GM12875 (cell line): ENCODE results near the gene BGN.

Source experiments
- H3K4me3 ChIP-seq: one replicate; pipeline ENCODE4 v1.5.1; 2011; ENCODE audit warnings: low read depth, low read length, control low read depth
- CTCF ChIP-seq: IDR thresholded peaks from 2 replicates; pipeline ENCODE4 v1.5.1; 2011; ENCODE audit warnings: low read depth, mild to moderate bottlenecking, control low read depth, inconsistent platforms, low read length, moderate library complexity, borderline replicate concordance; ENCODE audit not compliant: insufficient read depth

Gene BGN

GRCh38 chrX:153448556-153449367 lies 46.0 kb upstream of the BGN start:
- no peak for TF ChIP-seq CTCF
- no peak overlapping the region for H3K4me3 ChIP-seq

- no peak for TF ChIP-seq CTCF
- H3K4me3 ChIP-seq = no peak overlapping the region
Observed at GRCh38 chrX:153449368-153450113, 45.2 kb upstream of the BGN start.

GRCh38 chrX:153450114-153450948 lies 44.4 kb upstream of the BGN start:
- no peak overlapping the region for H3K4me3 ChIP-seq
- TF ChIP-seq CTCF = no peak

- H3K4me3 ChIP-seq = no peak overlapping the region
- TF ChIP-seq CTCF = no peak
Observed at GRCh38 chrX:153450949-153451277, 43.9 kb upstream of the BGN start.

GRCh38 chrX:153454901-153455550 lies 39.8 kb upstream of the BGN start:
- no peak for TF ChIP-seq CTCF
- H3K4me3 ChIP-seq = no peak overlapping the region

- no peak overlapping the region for H3K4me3 ChIP-seq
- TF ChIP-seq CTCF = no peak
Observed at GRCh38 chrX:153455571-153455970, 39.2 kb upstream of the BGN start.
